Measurements from ENCODE around the gene GALP. TPM values are rescaled to one million over a fixed set of nuclear protein-coding genes. Genes with fewer than 3 reads are reported as not detected.
"Not testable (repeated sequence)": the region's sequence is repeated elsewhere in the genome, so short reads cannot be mapped to it uniquely, and the experiment has no call there.

Gene GALP
- total RNA-seq, 2 experiments from 2014 or later: not detected

DNA sequence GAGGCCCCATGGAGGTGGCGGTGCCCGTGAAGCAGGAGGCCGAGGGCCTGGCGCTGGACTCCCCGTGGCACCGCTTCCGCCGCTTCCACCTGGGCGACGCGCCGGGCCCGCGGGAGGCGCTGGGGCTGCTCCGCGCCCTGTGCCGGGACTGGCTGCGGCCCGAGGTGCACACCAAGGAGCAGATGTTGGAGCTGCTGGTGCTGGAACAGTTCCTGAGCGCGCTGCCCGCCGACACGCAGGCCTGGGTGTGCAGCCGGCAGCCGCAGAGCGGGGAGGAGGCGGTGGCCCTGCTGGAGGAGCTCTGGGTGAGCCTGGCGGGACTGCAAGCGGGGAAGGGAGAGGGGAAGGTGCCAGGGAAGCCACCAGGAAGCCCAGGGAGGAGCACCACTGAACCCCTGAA is 28.9 kb upstream of the GALP start:
- Histone ChIP-seq H3K27me3 (ENCODE audit: control insufficient read depth in 1 of 2, insufficient read depth in 2 of 2, low read length in 2 of 2) (no peaks in the 10 kb centered on the region), H3K4me3 (ENCODE audit: low read length) (no peak overlapping the region), H3K36me3 (ENCODE audit: insufficient read depth, low read length) (peaks cover 36% of the 10 kb centered on the region), H3K9me3 (ENCODE audit: control insufficient read depth in 1 of 2, insufficient read depth in 1 of 2, low read length in 2 of 2) (no peaks in the 10 kb centered on the region), H3K4me1 (ENCODE audit: insufficient read depth, low read length) (peaks cover 23% of the 10 kb centered on the region), H3K27ac (ENCODE audit: low read depth in 1 of 2, low read length in 2 of 2) (no peak overlapping the region)
- DNase-seq (no peak), ATAC-seq (ENCODE audit: poor library complexity) (no peak)
- Mint-ChIP-seq H3K9me3 (no peaks in the 10 kb centered on the region), H3K27me3 (no peaks in the 10 kb centered on the region), H3K4me3 (no peak overlapping the region), H3K4me1 (ENCODE audit: low read depth) (peaks cover 28% of the 10 kb centered on the region), H3K36me3 (ENCODE audit: low read depth) (peaks cover 30% of the 10 kb centered on the region), H3K27ac (no peak overlapping the region)
- TF ChIP-seq, protein P1, sequence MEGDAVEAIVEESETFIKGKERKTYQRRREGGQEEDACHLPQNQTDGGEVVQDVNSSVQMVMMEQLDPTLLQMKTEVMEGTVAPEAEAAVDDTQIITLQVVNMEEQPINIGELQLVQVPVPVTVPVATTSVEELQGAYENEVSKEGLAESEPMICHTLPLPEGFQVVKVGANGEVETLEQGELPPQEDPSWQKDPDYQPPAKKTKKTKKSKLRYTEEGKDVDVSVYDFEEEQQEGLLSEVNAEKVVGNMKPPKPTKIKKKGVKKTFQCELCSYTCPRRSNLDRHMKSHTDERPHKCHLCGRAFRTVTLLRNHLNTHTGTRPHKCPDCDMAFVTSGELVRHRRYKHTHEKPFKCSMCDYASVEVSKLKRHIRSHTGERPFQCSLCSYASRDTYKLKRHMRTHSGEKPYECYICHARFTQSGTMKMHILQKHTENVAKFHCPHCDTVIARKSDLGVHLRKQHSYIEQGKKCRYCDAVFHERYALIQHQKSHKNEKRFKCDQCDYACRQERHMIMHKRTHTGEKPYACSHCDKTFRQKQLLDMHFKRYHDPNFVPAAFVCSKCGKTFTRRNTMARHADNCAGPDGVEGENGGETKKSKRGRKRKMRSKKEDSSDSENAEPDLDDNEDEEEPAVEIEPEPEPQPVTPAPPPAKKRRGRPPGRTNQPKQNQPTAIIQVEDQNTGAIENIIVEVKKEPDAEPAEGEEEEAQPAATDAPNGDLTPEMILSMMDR (IDR thresholded peaks at IDR 0.05): no peak
- ChIA-PET CTCF (no interaction called here), POLR2A (no interaction called here)
- intact Hi-C loops (cut with DNase I, micrococcal nuclease): loop anchor here in 1 of 2 experiments (10.0 kb wide), 1 partner anchor 448 kb away; the partner anchor contains the start of gene ZNF71

DNA sequence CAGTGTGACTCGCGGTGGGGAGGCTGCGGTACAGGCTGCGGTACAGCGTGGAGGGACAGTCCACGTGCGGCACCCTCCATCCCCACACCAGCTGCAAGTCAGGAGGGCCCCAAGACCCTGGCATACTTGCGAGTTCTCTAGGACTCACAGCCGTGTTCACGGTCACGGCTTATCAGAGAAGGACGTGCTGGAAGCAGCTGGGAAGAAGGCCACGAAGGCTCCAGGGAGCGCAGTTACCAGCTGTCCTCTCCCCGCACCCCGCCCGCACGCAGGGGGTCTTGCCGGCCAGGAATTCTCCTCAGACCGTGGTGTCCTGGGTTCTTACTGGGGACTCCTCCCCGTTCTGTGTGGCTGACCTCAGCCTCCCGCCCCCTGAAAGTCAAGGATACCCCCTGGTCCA is 28.5 kb upstream of the GALP start:
- Histone ChIP-seq H3K9me3 (ENCODE audit: control insufficient read depth in 1 of 2, insufficient read depth in 1 of 2, low read length in 2 of 2) (no peaks in the 10 kb centered on the region), H3K4me3 (ENCODE audit: low read length) (no peak overlapping the region), H3K36me3 (ENCODE audit: insufficient read depth, low read length) (peaks cover 36% of the 10 kb centered on the region), H3K4me1 (ENCODE audit: insufficient read depth, low read length) (peaks cover 19% of the 10 kb centered on the region), H3K27me3 (ENCODE audit: control insufficient read depth in 1 of 2, insufficient read depth in 2 of 2, low read length in 2 of 2) (no peaks in the 10 kb centered on the region), H3K27ac (ENCODE audit: low read depth in 1 of 2, low read length in 2 of 2) (no peak overlapping the region)
- Mint-ChIP-seq H3K4me1 (ENCODE audit: low read depth) (peaks cover 25% of the 10 kb centered on the region), H3K27me3 (no peaks in the 10 kb centered on the region), H3K36me3 (ENCODE audit: low read depth) (peaks cover 30% of the 10 kb centered on the region), H3K4me3 (no peak overlapping the region), H3K27ac (no peak overlapping the region), H3K9me3 (no peaks in the 10 kb centered on the region)
- TF ChIP-seq, protein P1 (IDR thresholded peaks at IDR 0.05): no peak
- no peak for DNase-seq
- CTCF ChIA-PET: no interaction called here
- intact Hi-C loops (cut with DNase I, micrococcal nuclease): loop anchor here in 1 of 2 experiments (10.0 kb wide), 1 partner anchor 447 kb away; the partner anchor contains the start of gene ZNF71
- no peak for ATAC-seq (ENCODE audit: poor library complexity)
- POLR2A ChIA-PET: no interaction called here

DNA sequence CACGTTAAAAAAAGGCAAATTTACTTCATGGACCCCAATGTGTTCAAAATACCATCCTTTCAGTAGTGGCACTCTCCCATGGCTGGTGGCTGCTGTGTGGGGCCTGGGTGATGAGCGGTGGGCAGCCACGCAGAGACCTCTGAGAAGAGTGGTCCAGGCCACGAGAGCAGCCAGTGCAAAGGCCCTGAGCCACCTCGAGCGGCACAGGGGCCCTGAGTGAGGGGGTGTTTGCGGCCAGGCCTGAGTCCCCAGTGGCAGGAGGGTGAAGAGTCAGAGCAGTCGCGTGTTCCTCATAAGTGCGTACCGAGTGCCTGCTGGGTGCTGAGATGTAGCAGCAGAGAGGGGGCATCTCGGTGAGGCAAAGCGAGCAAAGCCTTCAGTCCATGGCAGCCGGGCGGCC is 27.7 kb upstream of the GALP start:
- DNase-seq (no peak), ATAC-seq (ENCODE audit: poor library complexity) (no peak)
- no peak overlapping the region for H3K27ac ChIP-seq (ENCODE audit: low read depth in 1 of 2, low read length in 2 of 2)
- Mint-ChIP-seq H3K27me3 (no peaks in the 10 kb centered on the region), H3K4me3 (no peak overlapping the region), H3K9me3 (no peaks in the 10 kb centered on the region), H3K36me3 (ENCODE audit: low read depth) (peaks cover 37% of the 10 kb centered on the region), H3K27ac (no peak overlapping the region), H3K4me1 (ENCODE audit: low read depth) (peaks cover 26% of the 10 kb centered on the region)
- CTCF ChIA-PET: no interaction called here
- no peaks in the 10 kb centered on the region for H3K9me3 ChIP-seq (ENCODE audit: control insufficient read depth in 1 of 2, insufficient read depth in 1 of 2, low read length in 2 of 2)
- POLR2A ChIA-PET: no interaction called here
- peaks cover 11% of the 10 kb centered on the region for H3K4me1 ChIP-seq (ENCODE audit: insufficient read depth, low read length)
- TF ChIP-seq, protein P1 (IDR thresholded peaks at IDR 0.05): no peak
- peaks cover 32% of the 10 kb centered on the region for H3K36me3 ChIP-seq (ENCODE audit: insufficient read depth, low read length)
- no peak overlapping the region for H3K4me3 ChIP-seq (ENCODE audit: low read length)
- H3K27me3 ChIP-seq (ENCODE audit: control insufficient read depth in 1 of 2, insufficient read depth in 2 of 2, low read length in 2 of 2): no peaks in the 10 kb centered on the region
- intact Hi-C loops (cut with DNase I, micrococcal nuclease): loop anchor here in 1 of 2 experiments (10.0 kb wide), 1 partner anchor 447 kb away; the partner anchor contains the start of gene ZNF71

DNA sequence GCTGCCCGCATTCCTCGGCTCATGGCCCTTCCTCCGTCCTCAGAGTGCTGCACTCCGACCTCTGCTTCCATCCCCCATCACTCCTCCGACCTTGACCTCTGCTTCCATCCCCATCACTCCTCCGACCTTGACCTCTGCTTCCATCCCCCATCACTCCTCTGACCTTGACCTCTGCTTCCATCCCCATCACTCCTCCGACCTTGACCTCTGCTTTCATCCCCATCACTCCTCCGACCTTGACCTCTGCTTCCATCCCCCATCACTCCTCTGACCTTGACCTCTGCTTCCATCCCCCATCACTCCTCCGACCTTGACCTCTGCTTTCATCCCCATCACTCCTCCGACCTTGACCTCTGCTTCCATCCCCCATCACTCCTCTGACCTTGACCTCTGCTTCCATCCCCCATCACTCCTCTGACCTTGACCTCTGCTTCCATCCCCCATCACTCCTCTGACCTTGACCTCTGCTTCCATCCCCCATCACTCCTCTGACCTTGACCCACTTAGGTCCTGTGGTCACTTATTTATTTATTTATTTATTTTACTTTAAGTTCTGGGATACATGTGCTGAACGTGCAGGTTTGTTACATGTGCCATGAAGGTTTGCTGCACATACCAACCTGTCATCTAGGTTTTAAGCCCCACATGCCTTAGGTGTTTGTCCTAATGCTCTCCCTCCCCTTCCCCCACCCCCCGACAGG is 26.7 kb upstream of the GALP start:
- not testable (repeated sequence) for H3K9me3 Mint-ChIP-seq

More for the DNA sequence above, 26.7 kb upstream of the GALP start:
- H3K27ac ChIP-seq (ENCODE audit: low read depth in 1 of 2, low read length in 2 of 2); H3K4me3 ChIP-seq (ENCODE audit: low read length); H3K27ac Mint-ChIP-seq; H3K27me3 ChIP-seq (ENCODE audit: control insufficient read depth in 1 of 2, insufficient read depth in 2 of 2, low read length in 2 of 2); H3K4me3 Mint-ChIP-seq; H3K4me1 ChIP-seq (ENCODE audit: insufficient read depth, low read length); CTCF ChIA-PET; H3K27me3 Mint-ChIP-seq; H3K9me3 ChIP-seq (ENCODE audit: control insufficient read depth in 1 of 2, insufficient read depth in 1 of 2, low read length in 2 of 2); POLR2A ChIA-PET; ATAC-seq (ENCODE audit: poor library complexity); DNase-seq: not testable (repeated sequence)
- peaks cover 45% of the 10 kb centered on the region for H3K36me3 Mint-ChIP-seq (ENCODE audit: low read depth)
- H3K36me3 ChIP-seq (ENCODE audit: insufficient read depth, low read length): peaks cover 32% of the 10 kb centered on the region
- H3K4me1 Mint-ChIP-seq (ENCODE audit: low read depth): peaks cover 29% of the 10 kb centered on the region
- intact Hi-C loops (cut with DNase I, micrococcal nuclease): loop anchor here in 1 of 2 experiments (10.0 kb wide), 1 partner anchor 446 kb away; the partner anchor contains the start of gene ZNF71
